ENCODE results near the gene WWP2.
A peak's percentile ranks its signal among the peaks of the same experiment; 100 is the strongest.
"Not testable (repeated sequence)": the region's sequence is repeated elsewhere in the genome, so short reads cannot be mapped to it uniquely, and the experiment has no call there.

The WWP2 gene

GRCh38 chr16:69761983-69762813 is at the start of gene WWP2:
Gene WWP2, plus strand, starts transcription at chr16:69762332. Its CDS starts 24,679 bp downstream, at chr16:69787011.
- peak; percentile 72 for DNase-seq (ENCODE audit: low read depth)

- DNase-seq (ENCODE audit: low read depth) = no peak
These were observed 49.1 kb upstream of the WWP2 start for GRCh38 chr16:69712914-69713581.

- DNase-seq (ENCODE audit: low read depth) = no peak
These were observed 45.1 kb upstream of the WWP2 start for GRCh38 chr16:69717066-69717465.

- DNase-seq (ENCODE audit: low read depth) = no peak
These were observed 43.9 kb upstream of the WWP2 start for GRCh38 chr16:69718111-69718764.

- DNase-seq (ENCODE audit: low read depth) = no peak
These were observed 41.2 kb upstream of the WWP2 start for GRCh38 chr16:69720822-69721430.

- no peak for DNase-seq (ENCODE audit: low read depth)
These were observed 40.6 kb upstream of the WWP2 start for GRCh38 chr16:69721441-69721957.

GRCh38 chr16:69724414-69724873 is 37.7 kb upstream of the WWP2 start:
- no peak for DNase-seq (ENCODE audit: low read depth)

- DNase-seq (ENCODE audit: low read depth) = no peak
These were observed 37.1 kb upstream of the WWP2 start for GRCh38 chr16:69724981-69725479.

GRCh38 chr16:69725480-69726312 is 36.4 kb upstream of the WWP2 start:
- no peak for DNase-seq (ENCODE audit: low read depth)

GRCh38 chr16:69726313-69727060 is 35.6 kb upstream of the WWP2 start, which contains the start of gene NQO1:
Gene NQO1, minus strand, starts transcription at chr16:69726560. Its CDS starts 121 bp downstream, at chr16:69726439.
- DNase-seq (ENCODE audit: low read depth) = peak; percentile 68

- DNase-seq (ENCODE audit: low read depth) = no peak
These were observed 34.2 kb upstream of the WWP2 start for GRCh38 chr16:69727916-69728270.

- not testable (repeated sequence) for DNase-seq (ENCODE audit: low read depth)
These were observed 33.1 kb upstream of the WWP2 start for GRCh38 chr16:69729030-69729429.

GRCh38 chr16:69731280-69731679 is 30.9 kb upstream of the WWP2 start:
- not testable (repeated sequence) for DNase-seq (ENCODE audit: low read depth)

GRCh38 chr16:69732101-69732500 is 30.0 kb upstream of the WWP2 start:
- DNase-seq (ENCODE audit: low read depth) = no peak

- no peak for DNase-seq (ENCODE audit: low read depth)
These were observed 20.6 kb upstream of the WWP2 start for GRCh38 chr16:69741519-69741918.

GRCh38 chr16:69741951-69742904 is 19.9 kb upstream of the WWP2 start:
- DNase-seq (ENCODE audit: low read depth) = no peak

- no peak for DNase-seq (ENCODE audit: low read depth)
These were observed 17.5 kb upstream of the WWP2 start for GRCh38 chr16:69744363-69745231.

- no peak for DNase-seq (ENCODE audit: low read depth)
These were observed 16.9 kb upstream of the WWP2 start for GRCh38 chr16:69745232-69745612.

Data from stimulated activated CD8-positive, alpha-beta memory T cell treated with anti-CD3 and anti-CD28 coated beads, Interleukin-12 subunit alpha, Interleukin-12 subunit beta, amount 100 ng/mL, for 4 hours (primary cell).